Astrocyte of the spinal cord (primary cell): Measurements from ENCODE around the gene TTC33.

Experiments
- DNase-seq: peaks from one replicate; pipeline ENCODE4 v3.0.0; 2011; ENCODE audit warnings: low read depth, low spot score
- H3K4me3 ChIP-seq: 2 replicates; pipeline ENCODE4 v1.5.1; 2011; ENCODE audit warnings: low read depth, mild to moderate bottlenecking, low read length, moderate library complexity
- in situ Hi-C: cut with HindIII; loops from 2 replicates; pipeline ENCODE4 v1.10.0; 2017; ENCODE audit warnings: low sequenced_read_pairs
- TF ChIP-seq, protein P1 (sequence below): IDR thresholded peaks from 2 replicates; pipeline ENCODE4 v1.5.1; 2012; ENCODE audit warnings: low read depth, mild to moderate bottlenecking, low read length, inconsistent platforms

Gene TTC33

DNA sequence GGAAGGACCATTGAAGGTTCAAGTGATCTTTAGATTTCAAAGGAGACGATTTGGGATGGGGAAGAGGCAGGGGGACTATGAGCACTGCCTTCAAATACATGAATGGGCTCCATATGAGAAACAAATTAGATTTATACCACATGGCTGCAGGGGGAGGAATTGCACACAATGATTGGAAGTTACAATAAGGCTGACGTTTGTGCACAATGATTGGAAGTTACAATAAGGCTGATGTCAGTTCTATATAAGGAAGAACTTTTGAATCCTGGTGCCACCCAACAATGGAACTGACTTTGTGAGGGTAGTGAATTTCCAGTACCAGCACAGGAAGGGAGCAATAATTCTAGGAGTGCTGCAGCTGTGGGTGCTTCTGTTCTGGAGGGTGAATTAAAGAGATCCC lies 171.7 kb downstream of the TTC33 start:
- H3K4me3 ChIP-seq: no peak overlapping the region
- in situ Hi-C loops: no loop called here
- TF ChIP-seq, protein P1, sequence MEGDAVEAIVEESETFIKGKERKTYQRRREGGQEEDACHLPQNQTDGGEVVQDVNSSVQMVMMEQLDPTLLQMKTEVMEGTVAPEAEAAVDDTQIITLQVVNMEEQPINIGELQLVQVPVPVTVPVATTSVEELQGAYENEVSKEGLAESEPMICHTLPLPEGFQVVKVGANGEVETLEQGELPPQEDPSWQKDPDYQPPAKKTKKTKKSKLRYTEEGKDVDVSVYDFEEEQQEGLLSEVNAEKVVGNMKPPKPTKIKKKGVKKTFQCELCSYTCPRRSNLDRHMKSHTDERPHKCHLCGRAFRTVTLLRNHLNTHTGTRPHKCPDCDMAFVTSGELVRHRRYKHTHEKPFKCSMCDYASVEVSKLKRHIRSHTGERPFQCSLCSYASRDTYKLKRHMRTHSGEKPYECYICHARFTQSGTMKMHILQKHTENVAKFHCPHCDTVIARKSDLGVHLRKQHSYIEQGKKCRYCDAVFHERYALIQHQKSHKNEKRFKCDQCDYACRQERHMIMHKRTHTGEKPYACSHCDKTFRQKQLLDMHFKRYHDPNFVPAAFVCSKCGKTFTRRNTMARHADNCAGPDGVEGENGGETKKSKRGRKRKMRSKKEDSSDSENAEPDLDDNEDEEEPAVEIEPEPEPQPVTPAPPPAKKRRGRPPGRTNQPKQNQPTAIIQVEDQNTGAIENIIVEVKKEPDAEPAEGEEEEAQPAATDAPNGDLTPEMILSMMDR: no peak
- no peak for DNase-seq

DNA sequence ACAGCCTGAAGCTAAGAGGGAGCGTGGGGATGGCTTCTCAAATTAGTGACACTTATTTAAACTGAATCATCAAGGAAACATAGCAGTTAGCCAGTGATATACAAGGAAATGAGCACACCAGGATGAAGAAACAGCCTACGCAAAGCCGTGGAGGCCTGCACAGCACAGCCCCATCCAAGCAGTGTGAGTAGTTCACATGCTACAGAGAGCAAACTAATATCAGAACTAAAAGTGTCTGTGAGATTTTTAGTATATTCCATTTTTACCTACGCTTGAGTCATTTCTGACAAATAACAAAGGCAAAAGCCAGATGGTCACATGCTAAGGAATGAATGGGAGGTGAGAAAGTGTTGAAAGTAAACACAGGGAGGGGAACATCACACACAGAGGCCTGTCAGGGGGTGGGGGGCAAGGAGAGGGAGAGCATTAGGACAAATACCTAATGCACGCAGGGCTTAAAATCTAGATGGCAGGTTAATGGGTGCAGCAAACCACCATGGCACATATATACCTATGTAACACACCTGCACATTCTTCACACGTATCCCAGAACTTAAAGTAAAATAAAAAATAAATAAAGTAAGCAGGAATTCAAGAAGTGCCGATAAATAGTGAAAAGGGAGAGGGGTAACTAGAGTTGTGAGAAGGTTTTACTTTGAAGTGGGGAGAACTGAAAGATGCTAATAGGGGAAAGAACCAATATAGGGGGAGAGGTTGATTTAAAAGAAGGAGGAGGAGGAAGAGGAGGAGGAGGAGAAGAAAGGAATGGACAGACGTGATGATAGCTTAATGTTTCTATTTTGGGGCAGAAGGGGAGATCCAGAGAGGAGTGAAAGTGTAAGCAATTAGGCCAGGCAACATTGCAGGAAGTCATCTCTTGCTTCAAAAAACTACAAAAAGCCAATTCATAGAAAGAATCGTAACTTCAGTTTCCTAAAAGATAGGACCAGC lies 177.0 kb downstream of the TTC33 start:
- DNase-seq: no peak
- in situ Hi-C loops: no loop called here
- no peak overlapping the region for H3K4me3 ChIP-seq
- TF ChIP-seq, protein P1: no peak

DNA sequence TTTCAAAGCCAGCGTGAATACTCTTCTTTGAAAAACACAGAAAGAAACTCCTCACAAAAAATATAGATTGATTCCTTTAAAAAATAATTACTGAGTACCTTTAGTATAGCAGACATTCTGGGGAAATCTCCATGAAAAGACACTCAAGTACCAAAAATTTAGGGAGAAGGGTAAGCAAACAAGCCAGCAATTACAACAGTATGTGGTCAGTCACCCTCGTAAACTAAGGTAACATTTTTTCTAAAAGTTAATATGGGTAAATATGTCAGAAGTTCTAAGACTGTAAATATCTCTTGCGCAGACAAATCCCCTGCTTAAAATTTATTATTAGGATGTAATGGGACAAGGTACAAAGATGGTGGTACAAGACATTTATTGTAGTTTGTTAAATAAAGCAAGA lies 178.0 kb downstream of the TTC33 start:
- in situ Hi-C loops: no loop called here
- DNase-seq: no peak
- TF ChIP-seq, protein P1: no peak
- no peak overlapping the region for H3K4me3 ChIP-seq

DNA sequence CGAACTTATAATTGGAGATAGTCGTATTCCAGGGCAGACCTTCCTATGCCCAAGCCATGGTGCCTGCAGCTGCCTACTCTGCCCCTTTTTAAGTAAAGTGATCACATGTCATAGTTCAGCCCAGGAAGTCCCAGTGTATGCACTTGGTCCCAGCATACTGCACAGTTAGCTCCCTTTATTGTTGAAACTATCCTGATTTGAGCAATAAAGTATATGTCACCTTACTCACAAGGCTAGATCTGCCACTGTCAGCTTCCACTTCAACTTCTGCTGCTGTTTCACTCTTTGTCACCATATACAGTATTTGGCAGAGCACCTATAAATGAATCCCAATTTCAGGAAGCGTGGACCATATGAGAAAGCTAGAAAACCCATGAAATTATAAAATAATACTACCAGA lies 179.8 kb downstream of the TTC33 start:
- DNase-seq: no peak
- TF ChIP-seq, protein P1: no peak
- no peak overlapping the region for H3K4me3 ChIP-seq
- in situ Hi-C loops: no loop called here

DNA sequence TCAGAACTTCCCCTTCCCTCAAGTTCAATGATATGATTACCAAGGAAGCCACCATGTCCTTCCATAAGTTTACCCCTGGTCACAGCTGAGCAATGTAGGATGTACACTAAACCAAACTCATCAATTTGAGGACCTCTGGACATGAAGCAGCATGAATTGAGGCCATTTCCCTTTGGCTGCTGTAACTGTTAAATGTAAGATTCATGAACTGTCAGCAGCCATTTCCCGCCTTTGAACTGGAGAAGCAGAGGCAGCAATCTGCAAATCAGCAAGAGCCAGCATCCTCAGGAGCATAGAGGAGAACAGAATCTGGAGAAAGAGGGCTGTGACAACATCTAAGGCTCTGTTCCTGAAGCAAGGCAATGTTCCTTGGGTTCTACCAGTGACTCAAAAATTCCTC lies 180.3 kb downstream of the TTC33 start:
- no peak overlapping the region for H3K4me3 ChIP-seq
- no peak for DNase-seq
- TF ChIP-seq, protein P1: no peak
- in situ Hi-C loops: no loop called here

DNA sequence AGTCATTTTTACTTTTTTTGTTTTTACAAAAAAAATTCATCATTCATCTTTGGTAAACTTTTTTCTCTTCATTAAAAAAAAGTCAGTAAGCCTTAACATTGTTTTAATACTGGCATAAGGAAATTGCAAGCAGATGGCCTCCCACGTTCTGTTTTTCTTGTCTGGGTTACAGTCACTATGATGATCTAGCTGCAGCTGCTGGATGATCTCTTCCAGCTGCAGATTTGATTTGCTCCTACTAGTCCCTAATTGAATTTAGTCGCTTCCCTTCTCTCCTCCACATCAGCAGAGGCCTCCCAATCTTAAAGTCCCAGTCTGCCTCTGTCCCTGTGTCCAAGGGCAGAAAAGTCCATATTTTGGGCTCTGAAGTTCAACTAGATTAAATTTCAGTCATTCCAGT lies 182.8 kb downstream of the TTC33 start:
- no peak overlapping the region for H3K4me3 ChIP-seq
- TF ChIP-seq, protein P1: no peak
- in situ Hi-C loops: no loop called here
- DNase-seq: peak; percentile 61
